Measurements from ENCODE around the gene KIAA0825.
"Not testable (repeated sequence)": the region's sequence is repeated elsewhere in the genome, so short reads cannot be mapped to it uniquely, and the experiment has no call there.

Gene KIAA0825

GRCh38 chr5:94240134-94240533, 378.3 kb downstream of the KIAA0825 start:
- no peak for DNase-seq

GRCh38 chr5:94239266-94239665, 379.1 kb downstream of the KIAA0825 start:
- no peak for DNase-seq

- DNase-seq = no peak
Measured at GRCh38 chr5:94234987-94235386, 383.4 kb downstream of the KIAA0825 start.

GRCh38 chr5:94228791-94229190, 389.6 kb downstream of the KIAA0825 start:
- DNase-seq = no peak

GRCh38 chr5:94223235-94223634, 395.2 kb downstream of the KIAA0825 start:
- no peak for DNase-seq

GRCh38 chr5:94218374-94218773, 400.0 kb downstream of the KIAA0825 start:
- no peak for DNase-seq

- no peak for DNase-seq
Measured at GRCh38 chr5:94217745-94218144, 400.7 kb downstream of the KIAA0825 start.

GRCh38 chr5:94217216-94217615, 401.2 kb downstream of the KIAA0825 start:
- no peak for DNase-seq

GRCh38 chr5:94212476-94212875, 405.9 kb downstream of the KIAA0825 start:
- no peak for DNase-seq

GRCh38 chr5:94209774-94210355, 408.5 kb downstream of the KIAA0825 start:
- DNase-seq = no peak

GRCh38 chr5:94209272-94209671, 409.1 kb downstream of the KIAA0825 start:
- DNase-seq = no peak

- no peak for DNase-seq
Measured at GRCh38 chr5:94199566-94199965, 418.8 kb downstream of the KIAA0825 start.

GRCh38 chr5:94197970-94198369, 420.4 kb downstream of the KIAA0825 start:
- DNase-seq = no peak

- DNase-seq = no peak
Measured at GRCh38 chr5:94196953-94197352, 421.5 kb downstream of the KIAA0825 start.

- DNase-seq = no peak
Measured at GRCh38 chr5:94192658-94193391, 425.6 kb downstream of the KIAA0825 start.

GRCh38 chr5:94191604-94192003, 426.8 kb downstream of the KIAA0825 start:
- DNase-seq = no peak

GRCh38 chr5:94188725-94189124, 429.7 kb downstream of the KIAA0825 start:
- DNase-seq = no peak

GRCh38 chr5:94184870-94185269, 433.5 kb downstream of the KIAA0825 start:
- DNase-seq = no peak

GRCh38 chr5:94181895-94182294, 436.5 kb downstream of the KIAA0825 start:
- no peak for DNase-seq

- no peak for DNase-seq
Measured at GRCh38 chr5:94180761-94181160, 437.6 kb downstream of the KIAA0825 start.

- DNase-seq = no peak
Measured at GRCh38 chr5:94175912-94176311, 442.5 kb downstream of the KIAA0825 start.

- DNase-seq = no peak
Measured at GRCh38 chr5:94174748-94175411, 443.5 kb downstream of the KIAA0825 start.

- DNase-seq = no peak
Measured at GRCh38 chr5:94173100-94173499, 445.3 kb downstream of the KIAA0825 start.

GRCh38 chr5:94171070-94171469, 447.3 kb downstream of the KIAA0825 start:
- DNase-seq = not testable (repeated sequence)
